PC-3 (cell line): ENCODE data around the gene WDR47.

Experiments
- CTCF ChIP-seq: fragments of 300-600 bp; sonication (generic); conservative IDR thresholded peaks from 2 replicates; pipeline ENCODE4 v1.5.1; 2017; ENCODE audit warnings: antibody characterized with exemption, low read depth, mild to moderate bottlenecking, low read length
- EZH2 ChIP-seq: fragments of 300-600 bp; sonication (generic); IDR thresholded peaks from one replicate; pipeline ENCODE4 v1.6.1; 2017; ENCODE audit warnings: antibody characterized with exemption, mild to moderate bottlenecking, low read length; ENCODE audit not compliant: unreplicated experiment

GRCh38 chr1:109025694-109026093, 16.2 kb downstream of the WDR47 start:
- TF ChIP-seq CTCF, result no peak
- TF ChIP-seq EZH2, result no peak
